ENCODE measurements around the gene PLD1.
"Not testable (repeated sequence)": the region's sequence is repeated elsewhere in the genome, so short reads cannot be mapped to it uniquely, and the experiment has no call there.

The PLD1 gene
- 1.0 to 20.9 (median 4.8) reads per million in 3 donors for total RNA-seq

GRCh38 chr3:171809861-171810628 lies at the start of gene PLD1:
Gene PLD1 (minus strand): TSS chr3:171810483. CDS start chr3:171738051, 72,432 bp downstream.
- DNase-seq, result peak in 2 of 3 donors; percentile 10 to 35

GRCh38 chr3:171858770-171859169 lies 48.5 kb upstream of the PLD1 start:
- not testable (repeated sequence) for H3K4me1 ChIP-seq (ENCODE audit: control insufficient read depth, insufficient read depth, low read length, poor library complexity, severe bottlenecking); DNase-seq; H3K36me3 ChIP-seq (ENCODE audit: control insufficient read depth, insufficient read depth, low read length); H3K9me3 ChIP-seq (ENCODE audit: control insufficient read depth, low read length); H3K4me3 ChIP-seq (ENCODE audit: insufficient read depth, low read depth, low read length, poor library complexity, severe bottlenecking); H3K27me3 ChIP-seq (replicated peaks; ENCODE audit: control insufficient read depth, insufficient read depth, low read length, poor library complexity, severe bottlenecking); H3K27ac ChIP-seq (ENCODE audit: insufficient read depth, low read length, poor library complexity, severe bottlenecking)

More at GRCh38 chr3:171809861-171810628, at the start of gene PLD1:
- peak within 1 kb of the TSS; percentile 60 for H3K4me3 ChIP-seq (ENCODE audit: insufficient read depth, low read depth, low read length, poor library complexity, severe bottlenecking)
- no peaks in the 10 kb centered on the region for H3K27me3 ChIP-seq (replicated peaks; ENCODE audit: control insufficient read depth, insufficient read depth, low read length, poor library complexity, severe bottlenecking)
- H3K36me3 ChIP-seq (ENCODE audit: control insufficient read depth, insufficient read depth, low read length), result no peaks in the 10 kb centered on the region
- no peaks in the 10 kb centered on the region for H3K9me3 ChIP-seq (ENCODE audit: control insufficient read depth, low read length)
- peaks cover 6% of the 10 kb centered on the region for H3K4me1 ChIP-seq (ENCODE audit: control insufficient read depth, insufficient read depth, low read length, poor library complexity, severe bottlenecking)
- no peak within 1 kb of the TSS for H3K27ac ChIP-seq (ENCODE audit: insufficient read depth, low read length, poor library complexity, severe bottlenecking)

- no peaks in the 10 kb centered on the region for H3K4me1 ChIP-seq (ENCODE audit: control insufficient read depth, insufficient read depth, low read length, poor library complexity, severe bottlenecking)
- no peak overlapping the region for H3K27ac ChIP-seq (ENCODE audit: insufficient read depth, low read length, poor library complexity, severe bottlenecking)
- no peak for DNase-seq
- no peaks in the 10 kb centered on the region for H3K36me3 ChIP-seq (ENCODE audit: control insufficient read depth, insufficient read depth, low read length)
- H3K4me3 ChIP-seq (ENCODE audit: insufficient read depth, low read depth, low read length, poor library complexity, severe bottlenecking), result no peak overlapping the region
- H3K27me3 ChIP-seq (replicated peaks; ENCODE audit: control insufficient read depth, insufficient read depth, low read length, poor library complexity, severe bottlenecking), result no peaks in the 10 kb centered on the region
- H3K9me3 ChIP-seq (ENCODE audit: control insufficient read depth, low read length), result no peaks in the 10 kb centered on the region
Measured at GRCh38 chr3:171854649-171855305, 44.5 kb upstream of the PLD1 start.

GRCh38 chr3:171851660-171852058 lies 41.4 kb upstream of the PLD1 start:
- Histone ChIP-seq H3K9me3 (ENCODE audit: control insufficient read depth, low read length) (no peaks in the 10 kb centered on the region), H3K4me1 (ENCODE audit: control insufficient read depth, insufficient read depth, low read length, poor library complexity, severe bottlenecking) (no peaks in the 10 kb centered on the region), H3K27me3 (replicated peaks; ENCODE audit: control insufficient read depth, insufficient read depth, low read length, poor library complexity, severe bottlenecking) (no peaks in the 10 kb centered on the region), H3K27ac (ENCODE audit: insufficient read depth, low read length, poor library complexity, severe bottlenecking) (no peak overlapping the region), H3K4me3 (ENCODE audit: insufficient read depth, low read depth, low read length, poor library complexity, severe bottlenecking) (no peak overlapping the region), H3K36me3 (ENCODE audit: control insufficient read depth, insufficient read depth, low read length) (no peaks in the 10 kb centered on the region)
- no peak for DNase-seq

- Histone ChIP-seq H3K4me1 (ENCODE audit: control insufficient read depth, insufficient read depth, low read length, poor library complexity, severe bottlenecking) (no peaks in the 10 kb centered on the region), H3K27me3 (replicated peaks; ENCODE audit: control insufficient read depth, insufficient read depth, low read length, poor library complexity, severe bottlenecking) (no peaks in the 10 kb centered on the region), H3K27ac (ENCODE audit: insufficient read depth, low read length, poor library complexity, severe bottlenecking) (no peak overlapping the region), H3K9me3 (ENCODE audit: control insufficient read depth, low read length) (no peaks in the 10 kb centered on the region), H3K4me3 (ENCODE audit: insufficient read depth, low read depth, low read length, poor library complexity, severe bottlenecking) (no peak overlapping the region), H3K36me3 (ENCODE audit: control insufficient read depth, insufficient read depth, low read length) (no peaks in the 10 kb centered on the region)
- no peak for DNase-seq
Measured at GRCh38 chr3:171850960-171851659, 40.8 kb upstream of the PLD1 start.

GRCh38 chr3:171850320-171850959 lies 40.2 kb upstream of the PLD1 start:
- DNase-seq, result no peak
- no peaks in the 10 kb centered on the region for H3K9me3 ChIP-seq (ENCODE audit: control insufficient read depth, low read length)
- H3K27ac ChIP-seq (ENCODE audit: insufficient read depth, low read length, poor library complexity, severe bottlenecking), result no peak overlapping the region
- no peak overlapping the region for H3K4me3 ChIP-seq (ENCODE audit: insufficient read depth, low read depth, low read length, poor library complexity, severe bottlenecking)
- no peaks in the 10 kb centered on the region for H3K4me1 ChIP-seq (ENCODE audit: control insufficient read depth, insufficient read depth, low read length, poor library complexity, severe bottlenecking)
- no peaks in the 10 kb centered on the region for H3K36me3 ChIP-seq (ENCODE audit: control insufficient read depth, insufficient read depth, low read length)
- no peaks in the 10 kb centered on the region for H3K27me3 ChIP-seq (replicated peaks; ENCODE audit: control insufficient read depth, insufficient read depth, low read length, poor library complexity, severe bottlenecking)

GRCh38 chr3:171849617-171850319 lies 39.5 kb upstream of the PLD1 start:
- no peaks in the 10 kb centered on the region for H3K36me3 ChIP-seq (ENCODE audit: control insufficient read depth, insufficient read depth, low read length)

GRCh38 chr3:171847595-171848259 lies 37.4 kb upstream of the PLD1 start:
- H3K4me3 ChIP-seq (ENCODE audit: insufficient read depth, low read depth, low read length, poor library complexity, severe bottlenecking), result no peak overlapping the region
- no peaks in the 10 kb centered on the region for H3K9me3 ChIP-seq (ENCODE audit: control insufficient read depth, low read length)
- no peak overlapping the region for H3K27ac ChIP-seq (ENCODE audit: insufficient read depth, low read length, poor library complexity, severe bottlenecking)
- no peak for DNase-seq
- H3K36me3 ChIP-seq (ENCODE audit: control insufficient read depth, insufficient read depth, low read length), result no peaks in the 10 kb centered on the region
- no peaks in the 10 kb centered on the region for H3K27me3 ChIP-seq (replicated peaks; ENCODE audit: control insufficient read depth, insufficient read depth, low read length, poor library complexity, severe bottlenecking)
- no peaks in the 10 kb centered on the region for H3K4me1 ChIP-seq (ENCODE audit: control insufficient read depth, insufficient read depth, low read length, poor library complexity, severe bottlenecking)

More at GRCh38 chr3:171849617-171850319, 39.5 kb upstream of the PLD1 start:
- DNase-seq, result no peak
- H3K27me3 ChIP-seq (replicated peaks; ENCODE audit: control insufficient read depth, insufficient read depth, low read length, poor library complexity, severe bottlenecking), result no peaks in the 10 kb centered on the region
- H3K4me1 ChIP-seq (ENCODE audit: control insufficient read depth, insufficient read depth, low read length, poor library complexity, severe bottlenecking), result no peaks in the 10 kb centered on the region
- no peak overlapping the region for H3K27ac ChIP-seq (ENCODE audit: insufficient read depth, low read length, poor library complexity, severe bottlenecking)
- no peaks in the 10 kb centered on the region for H3K9me3 ChIP-seq (ENCODE audit: control insufficient read depth, low read length)
- no peak overlapping the region for H3K4me3 ChIP-seq (ENCODE audit: insufficient read depth, low read depth, low read length, poor library complexity, severe bottlenecking)

- Histone ChIP-seq H3K4me1 (ENCODE audit: control insufficient read depth, insufficient read depth, low read length, poor library complexity, severe bottlenecking) (no peaks in the 10 kb centered on the region), H3K36me3 (ENCODE audit: control insufficient read depth, insufficient read depth, low read length) (no peaks in the 10 kb centered on the region), H3K27ac (ENCODE audit: insufficient read depth, low read length, poor library complexity, severe bottlenecking) (no peak overlapping the region), H3K9me3 (ENCODE audit: control insufficient read depth, low read length) (no peaks in the 10 kb centered on the region), H3K4me3 (ENCODE audit: insufficient read depth, low read depth, low read length, poor library complexity, severe bottlenecking) (no peak overlapping the region), H3K27me3 (replicated peaks; ENCODE audit: control insufficient read depth, insufficient read depth, low read length, poor library complexity, severe bottlenecking) (no peaks in the 10 kb centered on the region)
- no peak for DNase-seq
Measured at GRCh38 chr3:171847133-171847532, 36.9 kb upstream of the PLD1 start.

All from effector memory CD4-positive, alpha-beta T cell (primary cell).